GM18867 (cell line): Measurements from ENCODE around the gene HCCS.
"Not testable (repeated sequence)": the region's sequence is repeated elsewhere in the genome, so short reads cannot be mapped to it uniquely, and the experiment has no call there.

Source experiments
- ATAC-seq: cut with Tn5 transposase; IDR thresholded peaks from one replicate; pipeline ENCODE4 v1.9.1; 2021; ENCODE audit warnings: mild to moderate bottlenecking, moderate library complexity; ENCODE audit not compliant: unreplicated experiment

The HCCS gene

DNA sequence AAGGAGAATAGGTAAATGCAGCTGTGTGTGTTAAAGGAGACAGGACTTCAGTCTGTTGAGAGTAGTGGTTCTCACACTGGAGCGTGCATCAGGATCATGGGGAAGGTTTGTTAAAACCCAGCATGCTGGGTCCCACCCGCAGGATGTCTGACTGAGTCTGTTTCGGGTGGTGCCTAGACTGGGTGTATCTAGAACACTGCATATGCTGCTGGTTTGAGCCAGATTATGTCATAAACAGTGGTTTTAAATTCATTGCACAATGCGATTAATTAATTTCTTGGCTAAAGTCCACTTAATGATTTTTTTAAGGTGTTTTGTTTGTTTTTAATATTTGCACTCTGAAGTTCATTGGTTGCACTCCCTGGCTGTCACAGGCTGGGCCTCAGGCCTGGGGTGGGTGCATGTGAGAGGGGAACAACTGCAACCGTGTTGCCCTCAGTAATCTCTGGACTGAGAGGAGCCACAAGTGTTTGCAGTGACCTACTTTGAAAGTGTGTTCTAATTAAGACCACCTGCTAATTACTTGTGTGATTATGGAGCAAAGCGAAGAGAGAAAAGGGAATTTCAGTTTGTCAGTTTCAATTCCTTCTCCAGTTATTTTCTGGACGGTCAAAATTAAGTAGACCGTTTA, 8.3 kb downstream of the HCCS start:
- ATAC-seq, result no peak

DNA sequence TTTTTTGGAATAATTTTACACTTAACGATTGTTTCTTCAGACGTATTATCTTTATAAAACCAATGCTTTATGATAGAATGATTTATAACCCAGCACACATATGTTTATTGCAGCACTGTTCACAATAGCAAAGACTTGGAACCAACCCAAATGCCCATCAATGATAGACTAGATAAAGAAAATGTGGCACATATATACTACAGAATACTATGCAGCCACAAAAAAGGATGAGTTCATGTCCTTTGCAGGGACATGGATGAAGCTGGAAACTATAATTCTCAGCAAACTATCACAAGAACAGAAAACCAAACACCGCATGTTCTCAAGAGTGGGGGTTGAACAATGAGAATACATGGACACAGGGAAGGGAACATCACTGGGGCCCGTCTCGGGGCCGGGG, 12.0 kb downstream of the HCCS start:
- not testable (repeated sequence) for ATAC-seq

DNA sequence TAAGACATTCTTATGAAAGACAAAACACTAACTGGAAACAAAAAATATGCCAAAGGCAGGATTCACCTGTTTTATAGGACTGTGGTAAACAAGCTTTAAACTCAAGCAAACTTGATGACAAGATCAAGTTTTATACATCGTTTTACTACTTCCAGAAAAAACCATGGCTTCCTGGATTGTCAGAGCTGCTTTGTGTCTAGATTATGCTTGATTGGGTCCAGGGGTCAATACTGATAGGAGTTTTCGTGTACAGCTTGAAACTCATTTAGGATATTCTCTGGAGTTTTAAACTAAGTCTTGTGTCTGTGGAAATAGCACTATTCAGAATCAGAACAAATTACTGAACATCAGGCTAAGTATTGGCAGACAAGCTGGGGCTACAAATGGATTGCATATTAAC, 13.0 kb downstream of the HCCS start:
- ATAC-seq, result no peak

DNA sequence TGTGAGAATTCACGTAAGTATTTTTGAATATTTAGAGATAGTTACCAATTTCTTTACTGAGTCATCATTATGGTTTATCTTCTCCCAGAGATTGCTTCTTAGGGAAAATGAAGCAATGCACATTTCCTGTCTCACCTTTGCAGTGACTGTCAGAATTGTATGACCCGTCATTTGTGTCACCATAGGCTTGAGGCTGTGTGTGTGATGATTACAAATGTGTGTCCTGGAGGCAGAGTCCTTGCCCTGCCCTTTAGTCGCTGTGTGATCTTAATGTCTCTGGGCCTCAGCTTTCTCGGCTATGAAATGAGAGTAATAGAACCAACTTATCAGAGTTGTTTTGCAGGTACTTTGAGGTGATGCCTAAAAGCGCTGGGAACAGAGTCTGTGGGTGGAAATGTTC, 13.9 kb downstream of the HCCS start:
- ATAC-seq, result no peak

DNA sequence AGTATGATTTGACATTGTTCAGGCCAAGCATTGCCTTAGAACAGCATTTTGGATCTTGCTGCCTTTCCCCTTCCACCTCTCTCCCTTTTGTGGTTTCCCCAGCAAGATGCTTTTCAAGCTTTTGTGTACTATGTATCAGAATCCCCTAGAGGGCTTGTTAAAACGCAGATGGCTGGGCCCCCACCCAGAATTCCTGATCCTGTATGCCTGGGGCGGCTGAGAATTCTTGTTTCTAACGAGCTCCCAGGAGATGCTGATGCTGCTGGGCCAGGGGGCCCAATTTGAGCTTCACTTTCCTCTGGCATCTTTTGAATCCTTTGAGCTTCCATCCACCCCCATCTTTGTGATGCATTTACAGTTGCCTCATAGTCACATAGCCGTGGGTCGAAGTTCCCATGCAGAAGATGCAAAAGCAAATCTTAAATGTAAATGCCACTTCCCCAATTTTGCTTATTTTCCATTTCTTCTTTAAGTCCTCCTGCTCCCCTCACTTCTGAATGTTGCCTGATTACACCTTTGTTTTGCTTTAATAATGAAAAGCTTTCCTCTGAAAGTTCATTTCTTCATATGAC, 18.5 kb downstream of the HCCS start:
- ATAC-seq, result no peak

DNA sequence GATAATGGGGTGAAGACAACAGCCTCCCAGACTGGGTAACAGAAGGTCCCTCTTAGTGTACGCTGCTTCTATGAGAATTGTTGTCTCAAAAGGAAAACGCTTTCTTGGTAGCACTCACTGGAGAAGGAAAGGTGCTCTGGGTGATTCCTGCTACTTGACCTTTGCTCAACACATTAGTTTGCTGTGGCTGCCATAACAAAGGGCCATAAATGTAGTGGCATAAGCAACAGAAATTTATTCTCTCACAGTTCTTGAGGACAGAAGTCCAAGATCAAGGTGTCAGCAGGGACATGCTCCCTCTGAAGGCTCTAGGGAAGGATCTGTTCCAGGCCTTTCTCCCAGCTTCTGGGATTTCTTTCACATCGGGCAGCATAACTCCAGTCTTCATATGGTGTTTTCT, 19.0 kb downstream of the HCCS start:
- no peak for ATAC-seq

DNA sequence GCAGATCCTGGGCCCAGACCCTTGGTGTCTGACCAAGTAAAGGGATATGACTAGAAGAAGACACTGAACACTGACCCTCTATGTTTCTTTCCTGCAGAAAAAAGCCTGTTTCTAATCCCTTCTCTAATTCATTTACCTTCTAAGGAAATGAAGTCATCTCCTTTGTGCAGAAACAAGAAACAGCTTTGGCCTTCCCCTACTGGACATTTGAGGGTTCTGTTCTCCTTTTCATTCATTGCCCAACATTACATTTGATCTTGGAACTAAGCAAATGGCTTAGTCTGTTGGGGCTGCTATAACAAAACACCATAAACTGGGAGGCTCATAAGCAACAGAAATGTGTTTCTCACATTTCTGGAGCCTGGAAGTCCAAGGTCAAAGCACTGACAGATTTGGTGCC, 20.0 kb downstream of the HCCS start:
- ATAC-seq, result no peak

DNA sequence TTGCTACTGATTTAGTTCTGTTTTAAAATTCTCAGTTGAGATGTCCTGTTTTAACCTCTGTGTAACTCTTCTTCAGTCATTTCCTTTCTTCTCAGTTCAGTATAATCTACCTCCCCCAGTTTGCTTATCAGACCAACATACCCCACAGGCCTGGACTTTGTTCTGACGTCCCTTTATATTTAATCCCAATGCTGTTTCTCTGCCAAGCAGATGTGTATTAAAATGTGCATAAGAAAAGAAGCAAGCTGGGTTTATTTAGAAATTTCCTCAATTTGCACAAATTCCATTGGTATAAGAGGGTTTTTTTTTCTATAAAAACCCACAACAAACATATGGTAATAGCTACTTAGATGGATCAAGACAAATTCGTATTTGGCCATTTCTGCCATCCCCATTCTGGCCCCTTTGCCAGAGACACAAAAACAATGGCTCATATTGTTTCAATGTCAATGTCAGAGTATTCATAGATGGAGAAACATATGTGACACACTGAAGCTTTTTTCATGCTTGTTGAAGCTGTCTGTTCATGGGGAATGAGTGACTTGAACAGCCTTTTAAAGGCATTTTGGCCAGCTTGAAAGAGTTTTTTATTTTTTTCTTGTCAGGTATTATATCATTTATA, 24.5 kb downstream of the HCCS start:
- no peak for ATAC-seq

DNA sequence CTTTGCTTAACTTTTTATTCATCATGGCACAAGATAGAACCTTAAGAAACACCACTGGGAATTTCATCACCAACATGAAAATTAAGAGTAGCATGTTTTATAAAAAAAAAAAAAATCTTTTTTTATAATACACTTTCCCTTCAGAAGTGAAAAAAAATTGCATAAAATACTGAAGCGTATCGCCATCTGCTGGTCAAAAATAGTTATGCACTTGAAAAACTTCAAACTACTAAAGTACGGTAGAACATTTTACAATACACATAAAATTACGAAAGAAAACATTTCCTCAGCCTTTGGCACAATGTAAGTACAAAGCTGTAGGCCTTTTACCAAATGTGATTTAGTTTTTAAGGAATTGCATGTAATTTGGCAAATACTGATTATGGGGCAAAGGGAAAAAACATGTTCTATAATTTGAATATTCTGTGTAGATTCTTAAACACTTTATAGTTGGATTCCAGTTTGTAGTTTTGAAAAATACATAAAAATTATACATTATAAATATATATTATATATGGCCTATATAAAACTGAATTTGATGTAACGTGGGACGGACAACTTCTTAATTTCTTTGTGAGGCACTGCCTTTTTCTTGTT, 26.5 kb downstream of the HCCS start:
- no peak for ATAC-seq

DNA sequence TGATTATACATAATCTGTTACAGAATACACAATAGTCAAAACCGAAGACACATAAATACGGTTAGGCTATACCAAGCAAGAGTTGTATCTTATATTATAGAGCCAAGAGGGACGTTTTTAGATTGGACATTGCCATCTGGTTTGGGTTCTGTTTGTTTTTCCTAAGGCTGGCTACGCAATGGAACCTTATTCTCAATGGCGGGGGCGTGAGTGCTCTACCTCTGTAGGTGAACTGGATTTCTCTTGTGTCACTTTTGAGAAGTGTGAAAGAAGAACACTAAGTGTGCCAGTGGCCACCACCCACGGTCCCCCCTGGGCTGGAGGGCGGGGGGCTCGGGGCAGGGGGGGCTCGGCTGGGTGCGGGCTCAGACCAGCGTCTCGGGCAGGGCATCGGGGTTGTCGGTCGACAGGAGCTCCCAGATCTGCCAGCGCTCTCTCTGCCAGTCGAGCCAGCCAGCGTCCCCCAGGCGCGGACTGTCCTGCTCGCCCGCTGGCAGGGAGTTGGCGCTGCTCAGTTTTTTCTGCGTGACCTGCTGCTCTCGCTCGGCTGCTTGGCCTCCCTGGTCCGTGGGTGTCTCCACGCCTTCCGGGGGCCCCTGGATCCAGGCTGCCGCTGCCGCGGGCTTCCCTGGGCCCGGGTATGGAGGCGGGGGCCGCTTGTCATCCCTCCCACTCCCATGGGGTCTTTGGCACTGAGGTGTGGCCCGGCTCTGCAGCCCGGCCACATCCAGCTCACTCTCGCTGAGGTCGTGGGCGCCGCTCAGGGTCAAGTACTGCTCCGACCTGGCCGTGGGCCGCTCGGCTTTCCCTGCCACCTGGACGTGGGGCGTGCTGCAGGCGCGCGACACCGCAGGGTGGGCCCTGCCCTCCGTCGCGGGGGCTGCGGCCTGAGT, 27.6 kb downstream of the HCCS start:
- no peak for ATAC-seq

DNA sequence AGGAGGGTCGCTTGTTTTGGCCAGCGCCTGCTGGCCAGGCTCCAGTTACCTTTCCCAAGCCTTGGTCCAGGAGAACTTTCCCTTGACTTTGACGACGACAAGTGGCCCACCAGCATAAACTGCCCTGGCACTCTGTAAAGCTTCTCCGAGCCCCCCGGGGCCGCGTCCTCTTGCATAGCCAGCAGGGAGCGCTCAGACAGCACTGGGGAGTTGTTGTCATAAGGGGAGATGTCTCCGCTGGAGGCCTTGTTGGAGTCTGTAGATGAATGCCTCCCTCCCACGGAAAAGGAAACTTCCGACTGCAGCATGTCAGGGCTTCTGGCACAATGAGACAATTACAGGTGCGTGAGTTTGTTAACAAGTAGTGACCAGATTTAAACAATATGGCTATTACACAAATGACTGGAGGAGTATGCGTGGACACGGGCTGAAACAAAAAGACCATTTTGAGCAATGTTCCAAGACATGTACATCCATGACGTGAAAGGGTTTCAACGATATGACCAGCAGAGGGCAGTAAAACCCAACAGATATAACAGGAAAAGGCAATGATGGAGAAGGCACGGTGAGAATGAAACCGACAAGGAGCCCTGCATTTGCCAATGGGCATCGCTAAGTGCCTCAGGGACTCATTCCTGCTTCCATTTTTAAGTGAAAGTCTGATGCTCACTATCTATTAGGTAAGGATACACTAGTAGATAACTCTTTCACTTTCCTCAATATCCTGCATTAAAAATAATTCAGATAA, 33.0 kb downstream of the HCCS start:
- peak; percentile 95 for ATAC-seq

DNA sequence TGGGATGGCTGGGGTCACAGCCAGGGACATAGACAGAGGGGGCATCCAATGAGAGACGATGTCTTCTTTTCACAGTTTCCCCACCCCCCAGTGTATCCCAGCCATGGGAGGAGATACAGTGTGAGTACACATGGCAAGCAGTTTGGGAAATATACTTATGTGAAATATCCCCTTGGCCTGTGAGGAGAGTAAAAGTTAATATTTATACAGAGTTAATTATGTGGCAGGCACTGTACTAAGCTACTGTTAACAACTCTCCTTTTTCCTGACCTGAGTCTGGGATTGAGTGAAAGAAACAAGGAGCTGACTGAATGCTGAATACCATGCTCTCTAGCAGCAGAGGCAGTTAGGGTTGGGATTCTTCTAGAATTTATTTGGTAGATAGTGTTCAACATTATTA, 35.3 kb downstream of the HCCS start:
- no peak for ATAC-seq

DNA sequence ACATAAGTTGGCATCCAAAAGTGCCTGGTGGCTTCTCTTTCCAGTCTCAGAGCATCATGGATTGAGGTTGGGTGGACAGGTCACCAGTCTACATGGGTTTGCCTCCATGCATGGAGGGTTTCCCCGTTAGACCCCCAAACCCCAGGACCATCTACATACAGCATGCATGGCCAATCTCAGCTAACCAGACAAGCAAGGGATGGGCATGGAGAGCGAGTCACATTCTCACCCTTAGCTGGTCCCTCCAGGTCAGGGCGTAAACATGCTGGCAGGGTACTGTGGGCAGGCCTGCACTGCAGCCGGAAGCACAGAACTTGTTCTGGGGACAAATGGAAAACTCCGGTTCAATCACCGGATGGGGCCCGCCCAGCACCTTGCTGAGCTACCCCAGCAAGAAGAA, 37.3 kb downstream of the HCCS start:
- no peak for ATAC-seq

DNA sequence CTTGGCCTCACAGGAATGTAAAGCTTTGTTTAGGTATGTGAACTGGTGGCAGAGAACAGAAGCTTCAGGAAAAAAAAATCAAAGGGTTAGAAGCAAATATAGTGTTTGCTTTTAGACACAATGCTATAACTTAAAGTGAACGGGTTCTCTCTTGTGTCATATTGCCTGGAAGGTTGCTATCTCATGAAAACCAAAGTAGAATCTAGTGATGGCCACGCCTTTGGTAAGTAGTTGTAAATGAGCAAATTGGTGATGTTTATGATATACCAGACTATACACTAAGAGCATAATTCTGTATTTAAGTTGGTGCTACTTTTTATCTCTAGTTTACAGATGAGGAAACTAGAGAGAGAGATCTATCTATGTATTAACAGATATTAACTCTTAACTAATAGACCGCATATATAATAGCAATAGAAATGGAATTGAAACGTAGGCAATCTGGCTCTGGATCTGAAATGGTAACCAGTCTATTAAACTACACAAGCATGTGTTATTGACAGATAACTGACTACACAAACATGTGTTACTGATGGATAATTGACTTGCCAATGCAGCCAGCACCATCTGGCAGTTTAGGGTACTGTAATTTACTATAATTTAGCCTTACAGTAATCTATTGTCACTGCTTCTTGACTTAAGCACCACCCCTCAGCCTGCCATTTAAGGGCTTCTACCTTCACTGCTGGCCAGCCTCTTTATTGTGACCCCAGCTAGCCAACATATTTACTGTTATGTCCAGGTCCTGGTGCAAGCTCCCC, 40.8 kb downstream of the HCCS start:
- ATAC-seq, result no peak

DNA sequence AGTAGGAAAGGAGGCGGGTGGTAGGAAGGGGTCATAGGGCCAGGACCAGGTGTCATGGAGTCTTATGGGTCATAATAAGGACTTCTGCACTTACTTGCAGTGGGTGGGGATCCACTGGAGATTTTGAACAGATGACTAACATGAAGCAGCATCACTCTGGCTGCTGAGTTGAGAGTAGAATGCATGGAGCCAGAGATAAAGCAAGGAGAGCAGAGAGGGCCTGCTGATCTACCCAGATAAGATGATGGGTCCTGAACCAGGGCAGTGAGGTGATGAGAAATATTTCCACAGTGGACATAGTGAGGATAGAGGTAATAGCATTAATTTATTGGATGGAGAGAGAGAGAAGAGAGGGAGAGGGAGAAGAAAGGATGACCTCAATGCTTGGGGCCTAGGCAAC, 48.0 kb downstream of the HCCS start:
- no peak for ATAC-seq

DNA sequence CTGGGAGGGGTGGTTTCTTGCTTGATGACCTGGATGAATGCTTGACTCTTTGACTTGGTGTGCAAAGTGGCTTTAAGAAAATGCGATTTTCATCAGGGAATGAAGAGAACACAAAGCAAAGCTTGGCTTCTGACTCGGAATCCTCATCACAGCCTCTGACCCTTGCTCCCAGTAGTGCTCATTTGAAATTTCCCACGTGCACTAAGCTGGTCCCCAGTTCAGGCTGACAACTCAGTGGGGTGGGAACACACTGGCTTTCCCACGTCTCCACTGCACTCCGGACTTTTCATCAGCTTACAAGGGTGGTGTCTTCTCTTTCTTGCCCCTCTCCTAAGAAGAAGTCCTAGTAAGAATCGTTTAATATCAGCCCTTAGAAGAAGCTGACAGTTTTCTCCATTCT, 53.3 kb downstream of the HCCS start:
- no peak for ATAC-seq

DNA sequence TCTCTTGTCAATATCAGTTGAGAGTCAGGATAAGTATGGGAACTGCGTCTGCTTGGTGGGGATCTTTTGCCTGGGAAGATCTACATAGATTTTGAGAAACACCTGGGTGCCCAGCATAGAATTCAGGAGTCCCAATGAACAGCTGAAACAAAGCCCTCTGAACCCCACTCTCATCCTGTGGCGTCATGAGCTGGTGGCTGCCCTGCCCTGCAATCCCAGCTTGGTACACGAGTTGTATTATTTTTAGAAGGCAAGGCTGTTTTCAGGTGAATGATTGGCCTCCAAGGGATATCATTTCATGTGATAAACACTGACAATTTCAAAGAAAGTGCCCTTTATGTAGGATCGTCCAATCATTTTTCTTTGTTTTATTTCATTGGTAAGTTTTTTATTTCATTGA, 60.8 kb downstream of the HCCS start:
- no peak for ATAC-seq

DNA sequence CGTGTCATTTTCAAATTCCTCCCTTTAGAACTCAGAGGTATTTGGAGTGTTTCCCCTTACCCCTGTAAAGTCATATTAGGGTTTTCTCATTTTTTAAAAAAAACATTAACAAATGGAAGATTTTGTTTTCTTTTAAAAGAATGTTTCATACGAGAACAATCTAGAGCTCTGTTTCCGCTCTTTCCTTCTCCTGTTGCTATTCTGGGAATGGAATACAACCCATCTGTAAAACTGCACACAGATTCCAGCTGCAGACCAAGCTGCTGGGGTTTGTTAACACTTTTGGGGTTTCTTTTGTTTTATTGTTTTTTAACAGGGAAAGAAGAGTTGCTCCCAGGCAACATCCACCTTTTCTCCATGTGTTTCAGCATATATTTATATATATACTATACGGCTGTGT, 61.3 kb downstream of the HCCS start:
- no peak for ATAC-seq
